GM19395 (cell line): Measurements from ENCODE around the gene PHKG1.
"Not testable (repeated sequence)": the region's sequence is repeated elsewhere in the genome, so short reads cannot be mapped to it uniquely, and the experiment has no call there.

Experiments
- ATAC-seq: cut with Tn5 transposase; IDR thresholded peaks from one replicate; pipeline ENCODE4 v1.9.1; 2021; ENCODE audit warnings: mild to moderate bottlenecking, moderate library complexity; ENCODE audit not compliant: unreplicated experiment

Gene PHKG1

GRCh38 chr7:56092789-56093531 lies at the start of gene PHKG1:
PHKG1 (minus strand) TSS chr7:56092952; CDS start chr7:56088941, 4,011 bp downstream.
- no peak for ATAC-seq

GRCh38 chr7:56131062-56131461 lies 38.3 kb upstream of the PHKG1 start:
- not testable (repeated sequence) for ATAC-seq

- no peak for ATAC-seq
Measured at GRCh38 chr7:56127241-56127975, 34.7 kb upstream of the PHKG1 start.

GRCh38 chr7:56125831-56126230 lies 33.1 kb upstream of the PHKG1 start:
- no peak for ATAC-seq

GRCh38 chr7:56124981-56125380 lies 32.2 kb upstream of the PHKG1 start:
- no peak for ATAC-seq

GRCh38 chr7:56121440-56121839 lies 28.7 kb upstream of the PHKG1 start:
- no peak for ATAC-seq

- ATAC-seq, result no peak
Measured at GRCh38 chr7:56115852-56116538, 23.2 kb upstream of the PHKG1 start, which contains the start of gene NUPR2. NUPR2 (minus strand) TSS chr7:56116417; CDS start chr7:56116314, 103 bp downstream.

GRCh38 chr7:56112244-56112643 lies 19.5 kb upstream of the PHKG1 start:
- not testable (repeated sequence) for ATAC-seq

- no peak for ATAC-seq
Measured at GRCh38 chr7:56110611-56111010, 17.9 kb upstream of the PHKG1 start.

- ATAC-seq, result no peak
Measured at GRCh38 chr7:56107954-56108258, 15.2 kb upstream of the PHKG1 start.

GRCh38 chr7:56106108-56107073 lies 13.6 kb upstream of the PHKG1 start, which contains the start of gene CHCHD2:
CHCHD2 (minus strand) TSS chr7:56106476; CDS start chr7:56106413, 63 bp downstream.
- peak; percentile 100 for ATAC-seq

- peak; percentile 27 for ATAC-seq
Measured at GRCh38 chr7:56105508-56105907, 12.8 kb upstream of the PHKG1 start.

GRCh38 chr7:56104138-56104537 lies 11.4 kb upstream of the PHKG1 start:
- not testable (repeated sequence) for ATAC-seq

GRCh38 chr7:56099653-56100052 lies 6.9 kb upstream of the PHKG1 start:
- ATAC-seq, result no peak

- not testable (repeated sequence) for ATAC-seq
Measured at GRCh38 chr7:56098187-56099008, 5.6 kb upstream of the PHKG1 start.

- ATAC-seq, result no peak
Measured at GRCh38 chr7:56097700-56098099, 4.9 kb upstream of the PHKG1 start.

GRCh38 chr7:56092388-56092787 lies 364 bp downstream of the PHKG1 start:
- not testable (repeated sequence) for ATAC-seq

- no peak for ATAC-seq
Measured at GRCh38 chr7:56091591-56091990, 1.2 kb downstream of the PHKG1 start.

- no peak for ATAC-seq
Measured at GRCh38 chr7:56087445-56087844, 5.3 kb downstream of the PHKG1 start.

GRCh38 chr7:56086761-56087160 lies 6.0 kb downstream of the PHKG1 start:
- no peak for ATAC-seq
